PC-9 (cell line): ENCODE measurements around the gene GLO1. TPM values are rescaled to one million over a fixed set of nuclear protein-coding genes. Genes with fewer than 3 reads are reported as not detected.

Experiments
- BruUV-seq: library from RNA; stranded (reverse); fragments of 400-500 nt; replicated peaks from 2 replicates; lab custom pipeline; 2021; lab: Mats Ljungman, UMichigan
- CTCF ChIA-PET: fragments of 300-600 bp; sonication (Branson Sonifier 250); formaldehyde crosslinking; loops from one replicate; lab custom pipeline; 2022; ENCODE audit warnings: antibody characterized with exemption; lab: Charles Lee
- POLR2A ChIA-PET: fragments of 300-600 bp; sonication (Branson Sonifier 250); formaldehyde crosslinking; loops from one replicate; lab custom pipeline; 2022; ENCODE audit warnings: antibody characterized with exemption; ENCODE audit not compliant: unreplicated experiment; lab: Charles Lee
- DNase-seq, 2 experiments: peaks; one replicate each; pipeline versions ENCODE4 v3.0.0 to v3.0.0-alpha.2; 2015 to 2022; ENCODE audit warnings: mixed read lengths in 1 of 2
- H2AFZ ChIP-seq: fragments of 200-600 bp; sonication (generic); 2 replicates; pipeline ENCODE4 v1.8.1; 2017; ENCODE audit warnings: antibody characterized with exemption
- H3F3A ChIP-seq: fragments of 200-600 bp; sonication (generic); 2 replicates; pipeline ENCODE4 v1.8.1; 2017; ENCODE audit warnings: antibody characterized with exemption, mild to moderate bottlenecking, low read depth; ENCODE audit not compliant: insufficient read depth
- H3K27ac ChIP-seq: fragments of 200-600 bp; sonication (generic); 2 replicates; pipeline ENCODE4 v1.6.1; 2016; ENCODE audit warnings: mixed run types
- H3K27me3 ChIP-seq: fragments of 200-600 bp; sonication (generic); 2 replicates; pipeline ENCODE4 v1.6.1; 2016; ENCODE audit warnings: low read depth, mixed run types; ENCODE audit not compliant: insufficient read depth
- H3K36me3 ChIP-seq: fragments of 200-600 bp; sonication (generic); 2 replicates; pipeline ENCODE4 v1.6.1; 2016; ENCODE audit warnings: low read depth, mixed run types
- H3K4me1 ChIP-seq: fragments of 200-600 bp; sonication (generic); replicated peaks from 2 replicates; pipeline ENCODE4 v1.6.1; 2016; ENCODE audit warnings: mixed run types; ENCODE audit not compliant: insufficient read depth
- H3K4me2 ChIP-seq: fragments of 200-600 bp; sonication (generic); 2 replicates; pipeline ENCODE4 v1.6.1; 2017; ENCODE audit warnings: mixed run types
- H3K4me3 ChIP-seq: fragments of 200-600 bp; sonication (generic); 2 replicates; pipeline ENCODE4 v1.6.1; 2016; ENCODE audit warnings: mixed run types
- H3K79me2 ChIP-seq: fragments of 200-600 bp; sonication (generic); 2 replicates; pipeline ENCODE4 v1.6.1; 2017; ENCODE audit warnings: low read depth, mixed run types
- H3K9me2 ChIP-seq: fragments of 200-600 bp; sonication (generic); 2 replicates; pipeline ENCODE4 v1.8.1; 2017; ENCODE audit warnings: mild to moderate bottlenecking; ENCODE audit not compliant: insufficient read depth
- H3K9me3 ChIP-seq: fragments of 200-600 bp; sonication (generic); 2 replicates; pipeline ENCODE4 v1.8.1; 2016; ENCODE audit warnings: low read depth; ENCODE audit not compliant: insufficient read depth
- H4K20me1 ChIP-seq: fragments of 200-600 bp; sonication (generic); 2 replicates; pipeline ENCODE4 v1.8.1; 2017; ENCODE audit not compliant: insufficient read depth
- EZH2 ChIP-seq: fragments of 200-600 bp; sonication (generic); IDR thresholded peaks from 2 replicates; pipeline ENCODE4 v1.8.0; 2017; ENCODE audit warnings: antibody characterized with exemption, low read depth
- intact Hi-C: fragments of 100-400 bp; cut with micrococcal nuclease; formaldehyde crosslinking; loops from one replicate; pipeline ENCODE4 v1.10.0; 2022; ENCODE audit not compliant: unreplicated experiment
- total RNA-seq: library from RNA; stranded (reverse); gene quantifications from 2 replicates; pipeline ENCODE4 v1.2.3, GENCODE V29; 2021
- TF ChIP-seq, protein P1 (sequence below): fragments of 200-600 bp; sonication (generic); conservative IDR thresholded peaks from 2 replicates; pipeline ENCODE4 v1.6.1; 2017; ENCODE audit warnings: mixed run types, antibody characterized with exemption, mild to moderate bottlenecking, moderate library complexity

The GLO1 gene
- total RNA-seq, 1 experiment from 2014 or later = 118 TPM

DNA sequence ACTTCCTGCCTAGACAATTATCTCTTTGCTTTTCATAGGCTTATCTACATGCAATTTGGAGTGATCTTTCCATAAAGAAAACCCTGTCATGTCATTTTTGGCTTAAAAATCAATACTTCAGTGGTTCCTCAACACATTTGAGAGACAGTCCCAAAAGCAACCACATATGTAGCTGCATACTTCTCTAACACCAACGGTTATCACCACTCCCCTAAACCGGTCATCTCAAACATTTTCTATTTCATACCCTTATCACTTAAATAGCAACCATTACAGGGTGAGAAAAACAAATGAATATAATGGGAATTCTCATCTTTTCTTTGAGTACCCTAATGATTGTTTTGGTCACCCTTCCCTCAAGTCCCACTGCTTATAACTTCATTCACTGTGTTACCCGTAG is 5.1 kb downstream of the GLO1 start:
- Histone ChIP-seq H2AFZ (no peak overlapping the region), H3F3A (peaks cover 6% of the 10 kb centered on the region; the same call in 1 of the 2 replicates), H4K20me1 (peaks cover 17% of the 10 kb centered on the region), H3K9me2 (no peaks in the 10 kb centered on the region), H3K4me3 (no peak overlapping the region), H3K27ac (no peak overlapping the region), H3K36me3 (peaks cover 18% of the 10 kb centered on the region), H3K4me1 (no peaks in the 10 kb centered on the region), H3K9me3 (no peaks in the 10 kb centered on the region), H3K27me3 (no peaks in the 10 kb centered on the region), H3K4me2 (no peak overlapping the region), H3K79me2 (peaks cover 91% of the 10 kb centered on the region)
- ChIA-PET POLR2A (no interaction called here), CTCF (no interaction called here)
- BruUV-seq = no TSS peak
- no peak for DNase-seq
- intact Hi-C loops = no loop called here
- TF ChIP-seq, protein P1, sequence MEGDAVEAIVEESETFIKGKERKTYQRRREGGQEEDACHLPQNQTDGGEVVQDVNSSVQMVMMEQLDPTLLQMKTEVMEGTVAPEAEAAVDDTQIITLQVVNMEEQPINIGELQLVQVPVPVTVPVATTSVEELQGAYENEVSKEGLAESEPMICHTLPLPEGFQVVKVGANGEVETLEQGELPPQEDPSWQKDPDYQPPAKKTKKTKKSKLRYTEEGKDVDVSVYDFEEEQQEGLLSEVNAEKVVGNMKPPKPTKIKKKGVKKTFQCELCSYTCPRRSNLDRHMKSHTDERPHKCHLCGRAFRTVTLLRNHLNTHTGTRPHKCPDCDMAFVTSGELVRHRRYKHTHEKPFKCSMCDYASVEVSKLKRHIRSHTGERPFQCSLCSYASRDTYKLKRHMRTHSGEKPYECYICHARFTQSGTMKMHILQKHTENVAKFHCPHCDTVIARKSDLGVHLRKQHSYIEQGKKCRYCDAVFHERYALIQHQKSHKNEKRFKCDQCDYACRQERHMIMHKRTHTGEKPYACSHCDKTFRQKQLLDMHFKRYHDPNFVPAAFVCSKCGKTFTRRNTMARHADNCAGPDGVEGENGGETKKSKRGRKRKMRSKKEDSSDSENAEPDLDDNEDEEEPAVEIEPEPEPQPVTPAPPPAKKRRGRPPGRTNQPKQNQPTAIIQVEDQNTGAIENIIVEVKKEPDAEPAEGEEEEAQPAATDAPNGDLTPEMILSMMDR = no peak
- no peak for TF ChIP-seq EZH2

DNA sequence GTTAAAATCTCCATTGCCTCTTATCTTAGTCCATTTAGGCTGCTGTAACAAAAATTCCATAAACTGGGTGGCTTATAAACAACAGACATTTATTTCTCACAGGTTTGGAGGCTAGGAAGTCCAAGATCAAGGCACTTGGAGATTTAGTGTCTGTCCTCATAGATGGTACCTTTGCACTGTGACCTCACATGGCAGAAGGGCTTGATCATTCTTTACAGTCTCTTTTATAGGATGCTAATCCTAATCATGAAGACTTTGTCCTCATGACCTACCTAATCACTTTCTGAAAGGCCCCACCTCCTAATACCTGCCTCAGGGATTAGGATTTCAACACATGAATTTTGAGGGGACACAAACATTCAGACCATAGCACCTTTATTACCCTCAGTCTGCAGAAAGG is 6.6 kb downstream of the GLO1 start:
- CTCF ChIA-PET = no interaction called here
- intact Hi-C loops = no loop called here

DNA sequence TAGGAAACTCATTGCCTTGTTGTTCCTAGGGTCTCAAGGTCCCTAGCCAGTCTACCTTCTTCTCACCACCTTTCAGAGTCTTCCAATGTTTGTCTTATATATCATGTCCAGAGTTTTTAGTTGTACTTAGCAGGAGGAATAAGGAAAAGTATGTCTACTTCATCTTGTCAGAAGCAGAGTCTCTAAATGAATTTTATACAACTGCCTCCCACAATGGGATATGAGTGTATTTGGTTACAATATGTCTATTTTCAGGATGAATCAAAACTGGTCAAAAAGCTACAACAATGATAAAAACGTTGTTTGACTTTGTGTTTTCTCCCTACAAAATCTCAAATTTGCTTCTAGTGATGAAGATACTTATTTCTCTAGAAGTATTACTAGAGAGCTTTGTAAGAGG is 7.0 kb downstream of the GLO1 start:
- BruUV-seq = no TSS peak
- DNase-seq = no peak

More for the DNA sequence above, 6.6 kb downstream of the GLO1 start:
- peaks cover 91% of the 10 kb centered on the region for H3K79me2 ChIP-seq
- no peak for DNase-seq
- no peak overlapping the region for H3K4me2 ChIP-seq
- no peaks in the 10 kb centered on the region for H3K4me1 ChIP-seq
- no peak overlapping the region for H3K4me3 ChIP-seq
- H3K9me2 ChIP-seq = no peaks in the 10 kb centered on the region
- no peak overlapping the region for H3K27ac ChIP-seq
- BruUV-seq = no TSS peak
- TF ChIP-seq, protein P1 = no peak
- TF ChIP-seq EZH2 = no peak
- peaks cover 18% of the 10 kb centered on the region for H3K36me3 ChIP-seq
- POLR2A ChIA-PET = no interaction called here
- H4K20me1 ChIP-seq = peaks cover 19% of the 10 kb centered on the region
- H2AFZ ChIP-seq = no peak overlapping the region
- H3K27me3 ChIP-seq = no peaks in the 10 kb centered on the region
- H3F3A ChIP-seq = no peaks in the 10 kb centered on the region
- H3K9me3 ChIP-seq = no peaks in the 10 kb centered on the region

More for the DNA sequence above, 7.0 kb downstream of the GLO1 start:
- H3K27ac ChIP-seq = no peak overlapping the region
- intact Hi-C loops = no loop called here
- H3K9me2 ChIP-seq = no peaks in the 10 kb centered on the region
- no peak for TF ChIP-seq EZH2
- TF ChIP-seq, protein P1 = no peak
- no peaks in the 10 kb centered on the region for H3K4me1 ChIP-seq
- peaks cover 22% of the 10 kb centered on the region for H4K20me1 ChIP-seq
- no peaks in the 10 kb centered on the region for H3F3A ChIP-seq
- H3K79me2 ChIP-seq = peaks cover 91% of the 10 kb centered on the region
- no peaks in the 10 kb centered on the region for H3K9me3 ChIP-seq
- H3K4me3 ChIP-seq = no peak overlapping the region
- ChIA-PET CTCF (no interaction called here), POLR2A (no interaction called here)
- H3K36me3 ChIP-seq = peaks cover 18% of the 10 kb centered on the region
- no peaks in the 10 kb centered on the region for H3K27me3 ChIP-seq
- H3K4me2 ChIP-seq = no peak overlapping the region
- H2AFZ ChIP-seq = no peak overlapping the region
